DMS53 (cell line): ENCODE data around the gene LTB.
"Not testable (repeated sequence)": the region's sequence is repeated elsewhere in the genome, so short reads cannot be mapped to it uniquely, and the experiment has no call there.

ENCODE experiments used
- DNase-seq: peaks from one replicate; lab custom pipeline; 2025; lab: John Stamatoyannopoulos, UW

The LTB gene

GRCh38 chr6:31607317-31607716 is 25.1 kb upstream of the LTB start:
- no peak for DNase-seq

GRCh38 chr6:31597006-31597405 is 14.8 kb upstream of the LTB start:
- peak; percentile 68 for DNase-seq

GRCh38 chr6:31592396-31592771 is 10.2 kb upstream of the LTB start:
- DNase-seq: no peak

GRCh38 chr6:31590691-31591090 is 8.5 kb upstream of the LTB start:
- not testable (repeated sequence) for DNase-seq

- DNase-seq: peak; percentile 22
Observed at GRCh38 chr6:31588871-31589650, 6.8 kb upstream of the LTB start.

GRCh38 chr6:31587791-31588777 is 5.9 kb upstream of the LTB start:
- no peak for DNase-seq

DNA sequence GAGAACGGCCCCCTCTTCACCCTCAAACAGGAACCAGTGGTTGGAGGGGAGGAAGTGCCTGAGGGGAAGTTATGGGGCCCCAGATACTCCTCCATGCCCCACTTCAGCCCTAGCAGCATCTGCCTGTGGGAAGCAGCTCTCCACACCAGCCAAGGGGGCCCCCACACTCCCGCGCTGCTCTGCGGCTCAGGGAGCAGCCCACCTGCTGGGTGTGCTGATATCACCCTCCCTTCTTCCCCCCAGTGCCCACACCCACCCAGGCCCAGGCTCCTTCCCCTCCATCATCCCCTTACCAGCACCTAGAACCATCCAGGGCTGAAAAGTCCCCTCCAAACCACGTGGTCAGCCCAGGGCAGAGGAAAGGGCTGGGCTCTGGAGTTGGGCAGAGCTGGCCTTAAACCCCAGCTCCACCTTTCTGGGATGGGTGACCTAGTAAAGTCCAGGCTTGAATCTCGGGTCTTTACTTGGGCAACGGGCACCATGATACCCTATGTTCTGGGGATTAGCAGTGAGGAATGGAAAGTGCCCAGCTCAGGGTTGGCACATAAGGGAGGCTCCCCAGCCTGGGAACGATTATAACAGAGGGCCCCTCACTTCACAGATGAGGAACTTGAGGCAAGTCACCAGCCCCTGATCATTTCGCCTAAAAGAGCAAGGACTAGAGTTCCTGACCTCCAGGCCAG is 4.5 kb upstream of the LTB start:
- DNase-seq: no peak

DNA sequence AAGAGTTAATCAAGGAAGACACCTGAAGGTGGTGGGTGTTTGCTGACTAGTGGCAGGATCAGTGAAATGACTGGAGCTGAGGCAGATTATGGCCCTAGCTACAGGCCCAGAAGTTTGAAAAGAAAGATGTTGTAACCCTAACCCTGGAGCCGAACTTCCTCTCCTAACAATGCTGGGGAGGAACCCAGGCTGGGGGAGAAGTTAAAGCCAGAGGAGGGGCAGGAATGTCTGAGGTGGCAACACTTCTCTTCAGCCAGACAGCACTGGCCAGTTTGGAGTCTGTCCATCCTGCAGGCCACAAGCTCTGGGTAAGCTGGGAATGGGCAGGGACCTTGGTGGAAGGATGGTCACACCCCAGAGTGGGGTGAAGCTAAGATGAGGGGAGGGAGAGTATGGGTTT is 3.8 kb upstream of the LTB start, which contains the start of gene LST1:
Gene LST1, plus strand, starts transcription at position 270 of the 400 bp plus-strand sequence. CDS start 1,023 bp downstream, outside the sequence.
- no peak for DNase-seq

DNA sequence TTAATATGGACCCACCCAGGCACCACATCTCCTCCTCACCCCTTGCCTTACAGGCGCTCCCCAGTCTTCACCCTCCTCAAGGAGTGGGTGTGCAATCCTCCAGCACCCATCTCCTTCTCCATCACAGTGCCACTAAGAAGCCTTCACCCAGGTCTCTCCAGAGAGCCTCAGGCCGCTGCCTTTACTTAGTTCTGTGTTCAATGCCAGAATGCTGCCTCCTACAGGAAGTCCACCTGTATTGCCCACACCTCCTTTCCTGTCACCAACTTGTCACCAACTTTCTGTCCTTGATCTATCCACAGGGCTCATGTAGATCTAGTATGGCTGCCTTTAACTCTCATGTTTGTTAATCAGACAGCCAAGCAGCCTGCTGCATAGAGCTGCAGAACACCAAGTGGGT is 3.3 kb upstream of the LTB start:
- peak; percentile 36 for DNase-seq

GRCh38 chr6:31581434-31582229 is 592 bp downstream of the LTB start:
- DNase-seq: peak; percentile 47

- peak; percentile 85 for DNase-seq
Observed at GRCh38 chr6:31580807-31581433, 1.3 kb downstream of the LTB start.

DNA sequence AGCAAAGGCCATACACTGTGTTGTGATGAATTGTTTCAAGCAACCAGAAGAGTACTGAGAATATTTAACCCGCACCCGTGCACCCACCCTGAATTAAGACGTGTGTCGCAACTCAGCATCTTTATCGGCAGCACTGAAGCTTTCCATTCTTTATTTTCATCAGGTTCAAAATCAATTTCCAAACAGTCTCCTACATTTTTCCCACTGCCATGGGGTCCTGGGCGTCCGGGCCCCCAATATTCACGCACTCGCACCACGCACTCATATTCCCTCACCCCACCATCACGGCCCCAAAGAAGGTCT is 1.8 kb downstream of the LTB start:
- no peak for DNase-seq

DNA sequence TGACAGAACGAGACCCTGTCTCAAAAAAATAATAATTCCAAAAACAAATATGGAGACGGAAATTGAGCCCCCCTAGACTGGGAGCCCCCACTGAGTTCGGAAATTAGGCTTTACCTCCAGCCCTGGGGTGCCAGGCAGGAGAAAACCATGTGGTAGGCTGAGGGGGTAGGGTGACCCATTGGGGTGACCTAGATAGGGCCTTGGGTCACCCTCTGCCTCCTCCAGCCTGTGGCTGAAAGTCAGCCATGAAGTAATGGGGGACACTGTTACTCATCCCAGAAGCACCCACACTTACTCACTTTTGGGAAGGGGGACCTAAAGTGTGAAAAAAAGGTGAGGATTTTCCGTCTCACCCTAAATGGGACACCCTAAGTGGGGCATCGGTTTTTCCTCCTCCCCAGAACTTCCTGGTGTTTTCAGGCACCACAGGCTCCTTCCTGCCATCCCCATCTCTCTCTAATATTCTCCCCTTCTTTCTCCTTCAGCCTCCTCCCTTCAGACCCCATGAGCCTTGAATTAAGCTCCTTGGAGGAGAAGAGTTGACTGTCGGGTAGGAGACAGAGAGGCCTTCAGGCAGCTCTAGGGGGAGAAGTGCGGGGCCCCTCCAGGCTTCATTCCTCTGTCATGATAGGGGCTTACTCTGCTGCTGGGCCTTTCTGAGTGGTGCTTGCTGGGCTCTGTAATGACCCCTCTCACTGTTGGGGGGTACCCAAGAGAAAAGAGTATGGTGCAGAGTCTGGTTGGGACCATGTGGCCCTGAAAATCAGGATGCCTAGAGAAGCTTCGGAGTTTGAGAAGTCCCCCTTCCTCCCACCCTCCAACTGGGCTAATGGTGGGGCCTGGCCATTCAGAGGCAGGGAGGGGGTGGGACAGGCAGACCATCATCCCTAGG is 2.4 kb downstream of the LTB start:
- DNase-seq: no peak

DNA sequence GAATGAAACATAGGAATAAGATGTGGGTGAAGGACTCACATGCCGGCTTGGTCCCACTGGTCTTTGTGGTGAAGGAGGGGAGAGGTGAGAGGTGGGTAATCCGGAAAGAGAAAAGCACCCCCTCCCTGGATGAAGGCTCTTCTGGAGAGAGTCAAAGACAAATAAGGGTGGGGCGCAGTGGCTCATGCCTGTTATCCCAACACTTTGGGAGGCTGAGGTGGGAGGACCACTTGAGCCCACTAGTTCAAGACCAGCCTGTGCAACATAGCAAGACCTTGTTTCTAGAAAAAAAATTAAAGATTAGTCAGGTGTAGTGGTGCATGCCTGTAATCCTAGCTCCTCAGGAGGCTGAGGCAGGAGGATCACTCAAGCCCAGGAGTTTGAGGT is 3.1 kb downstream of the LTB start:
- DNase-seq: no peak

- DNase-seq: peak; percentile 29
Observed at GRCh38 chr6:31578184-31579118, 3.8 kb downstream of the LTB start.

- DNase-seq: no peak
Observed at GRCh38 chr6:31577579-31577966, 4.7 kb downstream of the LTB start.

DNA sequence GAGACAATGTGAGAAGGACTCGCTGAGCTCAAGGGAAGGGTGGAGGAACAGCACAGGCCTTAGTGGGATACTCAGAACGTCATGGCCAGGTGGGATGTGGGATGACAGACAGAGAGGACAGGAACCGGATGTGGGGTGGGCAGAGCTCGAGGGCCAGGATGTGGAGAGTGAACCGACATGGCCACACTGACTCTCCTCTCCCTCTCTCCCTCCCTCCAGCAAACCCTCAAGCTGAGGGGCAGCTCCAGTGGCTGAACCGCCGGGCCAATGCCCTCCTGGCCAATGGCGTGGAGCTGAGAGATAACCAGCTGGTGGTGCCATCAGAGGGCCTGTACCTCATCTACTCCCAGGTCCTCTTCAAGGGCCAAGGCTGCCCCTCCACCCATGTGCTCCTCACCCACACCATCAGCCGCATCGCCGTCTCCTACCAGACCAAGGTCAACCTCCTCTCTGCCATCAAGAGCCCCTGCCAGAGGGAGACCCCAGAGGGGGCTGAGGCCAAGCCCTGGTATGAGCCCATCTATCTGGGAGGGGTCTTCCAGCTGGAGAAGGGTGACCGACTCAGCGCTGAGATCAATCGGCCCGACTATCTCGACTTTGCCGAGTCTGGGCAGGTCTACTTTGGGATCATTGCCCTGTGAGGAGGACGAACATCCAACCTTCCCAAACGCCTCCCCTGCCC is 5.2 kb downstream of the LTB start:
- DNase-seq: no peak

DNA sequence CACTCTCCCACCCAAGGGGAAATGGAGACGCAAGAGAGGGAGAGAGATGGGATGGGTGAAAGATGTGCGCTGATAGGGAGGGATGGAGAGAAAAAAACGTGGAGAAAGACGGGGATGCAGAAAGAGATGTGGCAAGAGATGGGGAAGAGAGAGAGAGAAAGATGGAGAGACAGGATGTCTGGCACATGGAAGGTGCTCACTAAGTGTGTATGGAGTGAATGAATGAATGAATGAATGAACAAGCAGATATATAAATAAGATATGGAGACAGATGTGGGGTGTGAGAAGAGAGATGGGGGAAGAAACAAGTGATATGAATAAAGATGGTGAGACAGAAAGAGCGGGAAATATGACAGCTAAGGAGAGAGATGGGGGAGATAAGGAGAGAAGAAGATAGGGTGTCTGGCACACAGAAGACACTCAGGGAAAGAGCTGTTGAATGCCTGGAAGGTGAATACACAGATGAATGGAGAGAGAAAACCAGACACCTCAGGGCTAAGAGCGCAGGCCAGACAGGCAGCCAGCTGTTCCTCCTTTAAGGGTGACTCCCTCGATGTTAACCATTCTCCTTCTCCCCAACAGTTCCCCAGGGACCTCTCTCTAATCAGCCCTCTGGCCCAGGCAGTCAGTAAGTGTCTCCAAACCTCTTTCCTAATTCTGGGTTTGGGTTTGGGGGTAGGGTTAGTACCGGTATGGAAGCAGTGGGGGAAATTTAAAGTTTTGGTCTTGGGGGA is 6.1 kb downstream of the LTB start:
- no peak for DNase-seq
